IPS-20b (cell line): ENCODE results near the gene GNB2.
A peak's percentile ranks its signal among the peaks of the same experiment; 100 is the strongest.
"Not testable (repeated sequence)": the region's sequence is repeated elsewhere in the genome, so short reads cannot be mapped to it uniquely, and the experiment has no call there.

ENCODE experiments used
- H3K27ac ChIP-seq: one replicate; pipeline ENCODE4 v1.5.1; 2013; ENCODE audit warnings: low read length
- H3K27me3 ChIP-seq: 2 replicates; pipeline ENCODE4 v1.6.1; 2013; ENCODE audit warnings: mild to moderate bottlenecking, low read length, inconsistent platforms; ENCODE audit not compliant: insufficient read depth
- H3K36me3 ChIP-seq: 2 replicates; pipeline ENCODE4 v1.6.1; 2013; ENCODE audit warnings: low read depth, mild to moderate bottlenecking, inconsistent platforms, low read length, moderate library complexity; ENCODE audit not compliant: insufficient read depth
- H3K4me1 ChIP-seq: 2 replicates; pipeline ENCODE4 v1.6.1; 2013; ENCODE audit warnings: mild to moderate bottlenecking, control low read depth, inconsistent platforms, low read length, moderate library complexity; ENCODE audit not compliant: insufficient read depth
- H3K4me3 ChIP-seq: 2 replicates; pipeline ENCODE4 v1.5.1; 2013; ENCODE audit warnings: mild to moderate bottlenecking, low read length, inconsistent platforms
- H3K9ac ChIP-seq: 2 replicates; pipeline ENCODE4 v1.6.1; 2013; ENCODE audit warnings: low read depth, mild to moderate bottlenecking, inconsistent platforms, low read length, moderate library complexity
- H3K9me3 ChIP-seq: 2 replicates; pipeline ENCODE4 v1.6.1; 2013; ENCODE audit warnings: mild to moderate bottlenecking, low read depth, low read length, inconsistent platforms; ENCODE audit not compliant: insufficient read depth

Gene GNB2

DNA sequence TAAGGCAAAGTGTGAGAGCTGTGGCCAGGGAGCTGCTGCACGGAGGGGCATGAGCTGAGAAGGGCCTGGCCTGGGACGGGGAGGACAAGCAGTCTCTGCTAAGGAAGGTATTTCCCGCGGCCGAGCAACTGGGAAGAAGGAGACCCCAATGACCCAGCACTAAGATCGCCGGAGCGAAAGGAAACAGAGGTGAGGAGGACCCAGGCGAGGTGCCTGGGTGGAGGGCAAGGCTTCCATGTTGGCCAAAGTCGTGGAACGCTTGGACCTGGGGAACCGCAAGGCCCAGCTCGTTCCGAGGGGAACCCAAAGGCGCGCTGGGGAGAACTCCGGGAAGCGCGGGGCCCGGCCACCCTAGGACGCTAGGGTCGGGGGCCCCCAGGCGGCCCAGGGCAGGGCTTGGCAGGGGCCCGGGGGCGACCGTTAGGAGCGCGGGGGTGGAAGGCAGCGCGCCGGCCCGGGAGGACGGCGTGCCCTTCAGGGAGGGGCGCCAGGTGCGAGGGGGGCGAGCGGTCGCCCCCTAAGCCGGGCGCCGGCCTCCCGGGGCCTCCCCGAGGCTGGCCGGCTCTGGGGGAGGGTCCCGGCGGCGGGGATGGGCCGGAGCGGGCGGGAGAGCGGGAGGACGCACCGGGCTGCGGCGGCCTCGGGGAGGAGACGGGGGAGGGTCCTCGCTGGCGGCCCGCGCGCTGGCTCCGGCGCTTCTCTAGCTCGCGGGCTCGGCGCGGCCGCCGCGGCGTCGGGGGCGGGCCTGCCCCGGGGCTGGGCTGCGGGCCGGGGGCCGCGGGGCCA, 20.0 kb downstream of the GNB2 start:
- H3K4me3 ChIP-seq, result peak overlapping the region; percentile 93
- H3K36me3 ChIP-seq, result peaks cover 25% of the 10 kb centered on the region
- no peaks in the 10 kb centered on the region for H3K27me3 ChIP-seq
- no peaks in the 10 kb centered on the region for H3K9me3 ChIP-seq
- H3K27ac ChIP-seq, result peak overlapping the region; percentile 81
- peak overlapping the region; percentile 97 for H3K9ac ChIP-seq
- H3K4me1 ChIP-seq, result peaks cover 14% of the 10 kb centered on the region

DNA sequence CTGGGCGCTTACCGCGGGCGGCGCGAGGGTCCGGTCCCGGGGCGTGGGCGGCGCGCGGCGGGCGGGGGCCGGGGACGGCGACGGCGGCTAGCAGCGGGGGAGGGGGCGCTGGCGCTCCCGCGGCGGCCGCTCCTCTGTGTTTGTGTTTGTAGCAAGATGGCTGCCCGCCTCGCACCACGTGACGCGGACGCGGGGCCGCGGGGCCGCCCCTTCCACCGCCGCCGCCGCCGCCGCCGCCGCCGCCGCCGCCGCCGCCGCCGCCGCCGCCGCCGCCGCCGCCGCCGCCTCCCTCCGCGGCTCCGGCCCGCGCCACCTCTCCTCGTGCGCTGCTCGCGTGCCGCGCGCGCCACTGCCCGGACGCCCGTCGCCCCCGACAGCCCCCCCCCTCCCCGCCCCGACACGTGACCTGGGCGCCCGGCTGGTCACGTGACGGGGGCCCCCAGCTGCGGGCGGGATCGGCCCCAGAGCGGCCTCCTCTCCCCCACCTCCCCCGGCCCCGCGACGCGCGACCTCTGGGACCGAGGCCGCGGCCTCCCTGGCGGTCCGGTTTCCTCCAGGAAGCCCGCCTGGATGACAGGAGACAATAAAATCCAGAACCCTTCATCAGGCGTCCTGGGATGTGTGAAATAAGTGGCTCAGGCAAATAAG, 20.7 kb downstream of the GNB2 start, which contains the start of gene GIGYF1:
GIGYF1 (minus strand) TSS at position 153 of the 648 bp plus-strand sequence. CDS start 6,012 bp downstream, outside the sequence.
- peak within 1 kb of the TSS; percentile 81 for H3K27ac ChIP-seq
- H3K36me3 ChIP-seq, result peaks cover 17% of the 10 kb centered on the region
- no peaks in the 10 kb centered on the region for H3K27me3 ChIP-seq
- H3K9me3 ChIP-seq, result no peaks in the 10 kb centered on the region
- peaks cover 14% of the 10 kb centered on the region for H3K4me1 ChIP-seq
- H3K9ac ChIP-seq, result peak within 1 kb of the TSS; percentile 97
- H3K4me3 ChIP-seq, result peak within 1 kb of the TSS; percentile 93

DNA sequence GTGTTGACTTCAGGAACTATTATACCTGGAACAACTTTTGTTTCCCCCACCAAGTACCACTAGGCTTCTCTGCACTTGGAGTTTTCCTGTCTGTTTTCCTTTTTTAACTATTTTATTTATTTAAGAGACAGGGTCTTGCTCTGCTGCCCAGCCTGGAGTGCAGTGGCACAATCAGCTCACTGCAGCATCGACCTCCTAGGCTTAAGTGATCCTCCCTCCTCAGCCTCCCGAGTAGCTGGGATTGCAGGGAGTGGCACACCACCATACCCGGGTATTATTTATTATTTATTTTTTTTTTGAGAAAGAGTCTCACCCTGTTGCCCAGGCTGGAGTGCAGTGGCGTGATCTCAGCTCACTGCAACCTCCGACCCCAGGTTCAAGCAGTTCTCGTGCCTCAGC, 22.6 kb downstream of the GNB2 start:
- peak overlapping the region; percentile 52 for H3K27ac ChIP-seq

GRCh38 chr7:100699018-100699417, 25.5 kb downstream of the GNB2 start:
- no peak overlapping the region for H3K4me3 ChIP-seq
- H3K27me3 ChIP-seq, result no peaks in the 10 kb centered on the region
- 0 out of 2 replicates have a peak overlapping the region, but pooled peaks have one; percentile 8 for H3K9ac ChIP-seq
- H3K36me3 ChIP-seq, result no peaks in the 10 kb centered on the region
- H3K9me3 ChIP-seq, result no peaks in the 10 kb centered on the region
- no peak overlapping the region for H3K27ac ChIP-seq
- peaks cover 5% of the 10 kb centered on the region; the same call in 1 of the 2 replicates for H3K4me1 ChIP-seq

More for the DNA sequence above, 22.6 kb downstream of the GNB2 start:
- Histone ChIP-seq H3K4me3 (peak overlapping the region; percentile 37; the same call in 1 of the 2 replicates), H3K9me3 (no peaks in the 10 kb centered on the region), H3K9ac (peak overlapping the region; percentile 66; the same call in 1 of the 2 replicates), H3K36me3 (peaks cover 2% of the 10 kb centered on the region; the same call in 1 of the 2 replicates), H3K4me1 (peaks cover 13% of the 10 kb centered on the region), H3K27me3 (no peaks in the 10 kb centered on the region)

DNA sequence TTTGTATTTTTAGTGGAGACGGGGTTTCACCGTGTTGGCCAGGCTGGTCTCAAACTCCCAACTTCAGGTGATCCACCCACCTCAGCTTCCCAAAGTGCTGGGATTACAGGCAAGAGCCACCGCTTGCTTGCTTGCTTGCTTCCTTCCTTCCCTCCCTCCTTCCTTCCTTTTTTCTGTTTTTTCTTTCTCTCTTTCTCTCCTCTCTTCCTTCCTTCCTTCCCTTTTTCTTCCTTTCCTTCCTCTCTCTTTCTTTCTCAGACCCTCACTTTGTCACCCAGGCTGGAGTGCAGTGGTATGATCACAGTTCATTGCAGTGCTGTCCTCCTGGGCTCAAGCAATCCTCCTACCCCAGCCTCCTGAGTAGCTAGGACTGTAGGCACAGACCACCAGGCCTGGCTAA, 27.5 kb downstream of the GNB2 start:
- H3K9me3 ChIP-seq, H3K4me1 ChIP-seq, H3K27ac ChIP-seq, H3K9ac ChIP-seq, H3K4me3 ChIP-seq, H3K36me3 ChIP-seq, H3K27me3 ChIP-seq: not testable (repeated sequence)

GRCh38 chr7:100705320-100705752, 31.8 kb downstream of the GNB2 start:
- peak overlapping the region; percentile 97 for H3K4me3 ChIP-seq
- no peaks in the 10 kb centered on the region for H3K9me3 ChIP-seq
- H3K27ac ChIP-seq, result peak overlapping the region; percentile 35
- H3K27me3 ChIP-seq, result no peaks in the 10 kb centered on the region
- peaks cover 5% of the 10 kb centered on the region; the same call in 1 of the 2 replicates for H3K4me1 ChIP-seq
- H3K36me3 ChIP-seq, result peaks cover 18% of the 10 kb centered on the region
- H3K9ac ChIP-seq, result peak overlapping the region; percentile 99

- Histone ChIP-seq H3K9me3 (no peaks in the 10 kb centered on the region), H3K4me3 (peak within 1 kb of the TSS; percentile 97), H3K9ac (peak within 1 kb of the TSS; percentile 99), H3K36me3 (peaks cover 18% of the 10 kb centered on the region), H3K4me1 (peaks cover 5% of the 10 kb centered on the region; the same call in 1 of the 2 replicates), H3K27me3 (no peaks in the 10 kb centered on the region), H3K27ac (peak within 1 kb of the TSS; percentile 87)
These were observed 32.5 kb downstream of the GNB2 start, which contains the start of gene POP7 for GRCh38 chr7:100705753-100706671. POP7 (plus strand) TSS chr7:100706121; CDS start chr7:100706831, 710 bp downstream.

GRCh38 chr7:100706672-100707311, 33.3 kb downstream of the GNB2 start:
- peaks cover 5% of the 10 kb centered on the region; the same call in 1 of the 2 replicates for H3K4me1 ChIP-seq
- no peaks in the 10 kb centered on the region for H3K9me3 ChIP-seq
- H3K27me3 ChIP-seq, result no peaks in the 10 kb centered on the region
- peak overlapping the region; percentile 97 for H3K4me3 ChIP-seq
- no peak overlapping the region for H3K27ac ChIP-seq
- peaks cover 18% of the 10 kb centered on the region for H3K36me3 ChIP-seq
- peak overlapping the region; percentile 99 for H3K9ac ChIP-seq

DNA sequence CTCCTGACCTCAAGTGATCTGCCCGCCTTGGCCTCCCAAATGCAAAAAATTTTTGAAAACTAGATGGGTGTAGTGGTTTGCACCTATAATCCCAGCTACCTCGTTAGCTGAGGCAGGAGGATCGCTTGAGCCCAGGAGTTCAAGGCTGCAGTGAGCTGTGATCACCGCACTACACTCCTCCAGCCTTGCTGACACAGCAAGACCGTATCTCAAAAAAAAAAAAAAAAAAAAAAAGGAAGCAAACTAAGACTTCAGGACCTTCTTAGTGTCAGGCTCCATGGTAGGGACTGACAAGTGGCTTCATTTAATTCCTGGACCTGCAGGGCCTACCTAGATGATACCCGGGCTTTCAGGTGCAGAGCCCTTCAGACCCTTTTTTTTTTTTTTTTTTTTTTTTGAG, 34.9 kb downstream of the GNB2 start:
- Histone ChIP-seq H3K9me3 (no peaks in the 10 kb centered on the region), H3K27ac (no peak overlapping the region), H3K27me3 (no peaks in the 10 kb centered on the region), H3K9ac (no peak overlapping the region), H3K4me1 (peaks cover 5% of the 10 kb centered on the region; the same call in 1 of the 2 replicates), H3K4me3 (no peak overlapping the region), H3K36me3 (peaks cover 18% of the 10 kb centered on the region)

DNA sequence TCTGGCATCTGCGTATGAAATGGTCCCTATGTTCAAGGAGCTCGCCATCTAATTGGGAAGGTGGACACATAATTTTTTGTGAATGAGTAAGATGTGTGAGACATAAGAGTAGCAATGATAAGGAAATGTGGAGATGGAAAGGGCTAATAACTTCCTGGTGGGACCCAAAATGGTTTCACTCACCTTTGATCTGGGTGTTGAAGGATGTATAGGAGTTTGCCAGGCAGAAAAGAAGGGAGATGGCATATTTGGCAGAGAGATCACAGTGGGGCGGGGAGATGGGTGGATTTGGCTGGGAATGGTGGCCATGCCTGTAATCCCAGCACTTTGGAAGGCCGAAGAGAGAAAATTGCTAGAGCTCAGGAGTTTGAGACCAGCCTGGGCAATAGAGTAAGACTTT, 36.9 kb downstream of the GNB2 start:
- Histone ChIP-seq H3K9me3 (no peaks in the 10 kb centered on the region), H3K27me3 (no peaks in the 10 kb centered on the region), H3K27ac (no peak overlapping the region), H3K36me3 (peaks cover 18% of the 10 kb centered on the region), H3K4me3 (no peak overlapping the region), H3K9ac (no peak overlapping the region), H3K4me1 (peaks cover 5% of the 10 kb centered on the region; the same call in 1 of the 2 replicates)
